Measurements from ENCODE around the gene TMEM109. TPM values are rescaled to one million over a fixed set of nuclear protein-coding genes. Genes with fewer than 3 reads are reported as not detected.

Gene TMEM109
- total and polyA plus RNA-seq, 2 of the 8 experiments (the other 6 are each of a cell fraction or from before 2014, with no cell fraction given): 27.3 to 30.3 TPM

GRCh38 chr11:60950933-60951605, 37.1 kb downstream of the TMEM109 start (continued):
- TF ChIP-seq RBBP5 (IDR thresholded peaks at IDR 0.05; ENCODE audit: borderline replicate concordance, low read depth, low read length) (peak; percentile 84; the same call in 1 of the 2 replicates), MAX (IDR thresholded peaks at IDR 0.05) (peak; percentile 94), POLR2A (IDR thresholded peaks at IDR 0.05; ENCODE audit: control extremely low read depth in 1 of 2, low read depth in 2 of 2, low read length in 2 of 2) (0 out of 3 replicates have a peak, but pooled peaks of 1 of the 2 experiments have one; percentile 34), KDM4A (IDR thresholded peaks at IDR 0.05; ENCODE audit: low read depth, low read length, severe bottlenecking) (peak; percentile 69), CREB1 (IDR thresholded peaks at IDR 0.05) (no peak), CEBPB (IDR thresholded peaks at IDR 0.05; ENCODE audit: low read depth, low read length) (no peak)
